IMR-90 (cell line): ENCODE measurements around the gene RBM39. TPM values are rescaled to one million over a fixed set of nuclear protein-coding genes. Genes with fewer than 3 reads are reported as not detected.
A peak's percentile ranks its signal among the peaks of the same experiment; 100 is the strongest.

ENCODE experiments used
- ATAC-seq: fragments of 200-7000 bp; cut with Tn5 transposase; 2 replicates; pipeline ENCODE4 v1.9.1; 2020; ENCODE audit warnings: low read depth, mild to moderate bottlenecking, moderate library complexity
- BruUV-seq: library from RNA; stranded (reverse); fragments of 400-500 nt; replicated peaks from 2 replicates; lab custom pipeline; 2021; lab: Mats Ljungman, UMichigan
- CTCF ChIA-PET: fragments of 300-600 bp; formaldehyde crosslinking; extraction: SDS; loops from one replicate; lab custom pipeline; 2021; ENCODE audit warnings: antibody characterized with exemption; lab: Yijun Ruan, JAX
- POLR2A ChIA-PET: fragments of 300-600 bp; sonication (Branson Sonifier 250); formaldehyde crosslinking; loops from one replicate; lab custom pipeline; 2022; ENCODE audit warnings: antibody characterized with exemption; ENCODE audit not compliant: unreplicated experiment; lab: Charles Lee
- DNase-seq: peaks from one replicate; pipeline ENCODE4 v3.0.0; 2013
- H2AFZ ChIP-seq: replicated peaks from 2 replicates; pipeline ENCODE3; 2013; ENCODE audit warnings: low read length, mild to moderate bottlenecking; ENCODE audit not compliant: poor library complexity
- H2AK5ac ChIP-seq: 2 replicates; pipeline ENCODE4 v1.6.1; 2013; ENCODE audit warnings: low read depth, low read length, inconsistent platforms
- H2AK9ac ChIP-seq: replicated peaks from 2 replicates; pipeline ENCODE3; 2013; ENCODE audit warnings: mild to moderate bottlenecking, low read depth, low read length, moderate library complexity; ENCODE audit not compliant: poor library complexity
- H2BK120ac ChIP-seq: 2 replicates; pipeline ENCODE4 v1.6.1; 2013; ENCODE audit warnings: low read depth, low read length, inconsistent platforms
- H2BK15ac ChIP-seq: 3 replicates; pipeline ENCODE4 v1.6.1; 2013; ENCODE audit warnings: low read depth, low read length, inconsistent platforms
- H2BK20ac ChIP-seq: 2 replicates; pipeline ENCODE4 v1.6.1; 2013; ENCODE audit warnings: low read depth, mild to moderate bottlenecking, inconsistent platforms, low read length, moderate library complexity
- H2BK5ac ChIP-seq: 2 replicates; pipeline ENCODE4 v1.6.1; 2013; ENCODE audit warnings: mild to moderate bottlenecking, low read depth, low read length, inconsistent platforms; ENCODE audit not compliant: poor library complexity, severe bottlenecking
- H3K14ac ChIP-seq: replicated peaks from 2 replicates; pipeline ENCODE4 v1.6.1; 2013; ENCODE audit warnings: low read depth, low read length, inconsistent platforms
- H3K18ac ChIP-seq: 2 replicates; pipeline ENCODE4 v1.6.1; 2013; ENCODE audit warnings: low read depth, low read length, control low read depth
- H3K23ac ChIP-seq: 2 replicates; pipeline ENCODE4 v1.6.1; 2013; ENCODE audit warnings: low read depth, low read length, inconsistent platforms
- H3K27ac ChIP-seq: 2 replicates; pipeline ENCODE4 v1.5.1; 2013; ENCODE audit warnings: mild to moderate bottlenecking, control low read depth, low read length; ENCODE audit not compliant: insufficient read depth
- H3K27me3 ChIP-seq: 2 replicates; pipeline ENCODE4 v1.6.1; 2013; ENCODE audit warnings: low read length; ENCODE audit not compliant: control insufficient read depth, insufficient read depth
- H3K36me3 ChIP-seq: 2 replicates; pipeline ENCODE4 v1.6.1; 2013; ENCODE audit warnings: low read length, mixed read lengths; ENCODE audit not compliant: control insufficient read depth, insufficient read depth
- H3K4ac ChIP-seq: 2 replicates; pipeline ENCODE4 v1.6.1; 2013; ENCODE audit warnings: low read depth, low read length, inconsistent platforms
- H3K4me1 ChIP-seq: 2 replicates; pipeline ENCODE4 v1.6.1; 2013; ENCODE audit warnings: low read length, mixed read lengths; ENCODE audit not compliant: control insufficient read depth, insufficient read depth
- H3K4me2 ChIP-seq: 2 replicates; pipeline ENCODE4 v1.6.1; 2013; ENCODE audit warnings: low read depth, mild to moderate bottlenecking, control low read depth, low read length, moderate library complexity
- H3K4me3 ChIP-seq: 2 replicates; pipeline ENCODE4 v1.5.1; 2013; ENCODE audit warnings: low read depth, mild to moderate bottlenecking, control low read depth, low read length, moderate library complexity; ENCODE audit not compliant: insufficient read depth
- H3K56ac ChIP-seq: 2 replicates; pipeline ENCODE4 v1.6.1; 2013; ENCODE audit warnings: low read length, inconsistent platforms; ENCODE audit not compliant: insufficient read depth; ENCODE audit errors: extremely low read depth
- H3K79me1 ChIP-seq, 2 experiments: 2 replicates each; pipeline ENCODE4 v1.6.1; 2013; ENCODE audit warnings: low read length in 2 of 2, inconsistent platforms in 1 of 2, low read depth in 1 of 2
- H3K9ac ChIP-seq: 2 replicates; pipeline ENCODE4 v1.6.1; 2013; ENCODE audit warnings: low read depth, low read length, control low read depth
- H3K9me1 ChIP-seq: 2 replicates; pipeline ENCODE4 v1.6.1; 2013; ENCODE audit warnings: low read length, inconsistent platforms; ENCODE audit not compliant: insufficient read depth
- H3K9me3 ChIP-seq: 2 replicates; pipeline ENCODE4 v1.6.1; 2013; ENCODE audit warnings: low read length; ENCODE audit not compliant: control insufficient read depth, insufficient read depth
- H4K20me1 ChIP-seq: 2 replicates; pipeline ENCODE4 v1.6.1; 2013; ENCODE audit warnings: low read length, inconsistent platforms; ENCODE audit not compliant: insufficient read depth
- H4K5ac ChIP-seq: 2 replicates; pipeline ENCODE4 v1.6.1; 2013; ENCODE audit warnings: mild to moderate bottlenecking, low read depth, low read length, control low read depth
- H4K8ac ChIP-seq, 2 experiments: 2 replicates each; pipeline ENCODE4 v1.6.1; 2013; ENCODE audit warnings: low read depth in 2 of 2, low read length in 2 of 2, control low read depth in 1 of 2, inconsistent platforms in 1 of 2
- H4K91ac ChIP-seq: 2 replicates; pipeline ENCODE4 v1.6.1; 2013; ENCODE audit warnings: low read depth, low read length, inconsistent platforms; ENCODE audit not compliant: insufficient read depth
- CHD1 ChIP-seq: IDR thresholded peaks from 2 replicates; pipeline ENCODE4 v1.6.1; 2012; ENCODE audit warnings: low read depth, low read length, improper control_type of control experiment
- MAFK ChIP-seq: IDR thresholded peaks from 2 replicates; pipeline ENCODE4 v1.6.1; 2012; ENCODE audit warnings: low read depth, low read length, improper control_type of control experiment
- POLR2A ChIP-seq: IDR thresholded peaks from 2 replicates; pipeline ENCODE4 v1.6.1; 2012; ENCODE audit warnings: mild to moderate bottlenecking, low read depth, low read length
- RAD21 ChIP-seq: IDR thresholded peaks from 2 replicates; pipeline ENCODE4 v1.6.1; 2012; ENCODE audit warnings: low read length, improper control_type of control experiment
- RFX5 ChIP-seq: IDR thresholded peaks from 2 replicates; pipeline ENCODE4 v1.8.0; 2012; ENCODE audit warnings: low read depth, mild to moderate bottlenecking, low read length, moderate library complexity
- WGBS, 2 experiments: methylation state at CpG; one replicate each; pipeline versions ENCODE4 v1.1.5 to v1.1.7; 2013; ENCODE audit warnings: missing lambda C conversion rate in 2 of 2; ENCODE audit not compliant: insufficient read length in 1 of 2; ENCODE audit errors: extremely low coverage in 2 of 2; 5-methylcytosine and 5-hydroxymethylcytosine counted together
- dilution Hi-C: fragments of 300-500 bp; cut with HindIII; formaldehyde crosslinking; loops from one replicate; pipeline ENCODE4 v1.14.3; 2018; ENCODE audit warnings: low sequenced_read_pairs; ENCODE audit not compliant: unreplicated experiment
- in situ Hi-C: fragments of 300-500 bp; cut with MboI; formaldehyde crosslinking; loops from 3 replicates; pipeline ENCODE4 v1.14.3; 2019; ENCODE audit warnings: low sequenced_read_pairs, inconsistent platforms, mixed read lengths
- intact Hi-C: fragments of 100-400 bp; cut with micrococcal nuclease; formaldehyde crosslinking; loops from 2 replicates; pipeline ENCODE4 v1.10.0; 2022
- polyA plus RNA-seq, 3 experiments: library from polyadenylated mRNA; depleted of rRNA; stranded (reverse); fragments of >200 nt; gene quantifications; 2 replicates each; pipeline ENCODE4 v1.2.3, GENCODE V29; 2012; ENCODE audit warnings: low replicate concordance in 1 of 3
- total RNA-seq: library from RNA; depleted of rRNA; stranded (reverse); fragments of >200 nt; gene quantifications from 2 replicates; pipeline ENCODE4 v1.2.3, GENCODE V29; 2012
- TF ChIP-seq, protein P1 (sequence below): fragments of 150-350 bp; IDR thresholded peaks from 2 replicates; pipeline ENCODE4 v1.6.1; 2016; ENCODE audit warnings: low read depth, mild to moderate bottlenecking, low read length, moderate library complexity, borderline replicate concordance

The RBM39 gene
- total and polyA plus RNA-seq, 2 of the 4 experiments (the other 2 are of a cell fraction), result 106 to 166 TPM

DNA sequence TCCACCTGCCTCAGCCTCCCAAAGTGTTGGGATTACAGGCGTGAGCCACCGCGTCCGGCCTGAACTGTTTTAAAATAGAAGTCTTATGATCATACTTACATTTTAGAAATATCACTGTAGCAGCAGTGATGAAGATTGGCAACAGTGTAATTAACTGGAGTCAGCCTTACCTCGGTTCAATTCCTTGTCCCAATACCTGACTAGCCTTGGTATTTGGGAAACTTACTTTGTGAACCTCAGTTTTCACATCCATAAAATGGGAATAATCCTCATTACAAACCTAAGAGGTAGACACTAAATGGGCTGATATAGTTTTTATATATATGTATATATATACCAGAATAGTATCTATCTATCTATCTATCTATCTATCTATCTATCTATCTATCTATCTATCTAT, 49.0 kb upstream of the RBM39 start:
- Histone ChIP-seq H2AK5ac (0 out of 2 replicates have a peak overlapping the region, but pooled peaks have one; percentile 15), H2AFZ (no peak overlapping the region), H3K56ac (no peak overlapping the region), H3K27me3 (no peaks in the 10 kb centered on the region), H3K9ac (no peak overlapping the region), H3K23ac (no peak overlapping the region), H3K4me1 (peaks cover 13% of the 10 kb centered on the region), H4K91ac (no peak overlapping the region), H2BK5ac (peak overlapping the region; percentile 57), H2BK20ac (peak overlapping the region; percentile 55; the same call in 1 of the 2 replicates), H3K4ac (peak overlapping the region; percentile 11; the same call in 1 of the 2 replicates), H3K9me3 (no peaks in the 10 kb centered on the region), H3K9me1 (peaks cover 10% of the 10 kb centered on the region), H3K4me2 (no peak overlapping the region), H4K5ac (no peak overlapping the region), H2BK15ac (no peak overlapping the region), H4K8ac (no peak overlapping the region), H3K4me3 (no peak overlapping the region), H3K18ac (no peak overlapping the region), H3K27ac (no peak overlapping the region), H2AK9ac (no peak overlapping the region), H3K79me1 (peaks cover 33 to 73% of the 10 kb centered on the region in 2 experiments), H2BK120ac (peak overlapping the region; percentile 47; the same call in 1 of the 2 replicates), H3K14ac (no peak overlapping the region; the same call in 1 of the 2 replicates), H4K20me1 (peaks cover 9% of the 10 kb centered on the region), H3K36me3 (no peaks in the 10 kb centered on the region)
- intact Hi-C loops, result no loop called here
- CTCF ChIA-PET, result interaction anchor here (1.2 kb wide), 1 partner anchor 93 kb away, joined by 3 read pairs; no protein-coding TSS in a partner anchor
- dilution Hi-C loops, result no loop called here
- TF ChIP-seq RFX5 (no peak), MAFK (no peak), POLR2A (no peak), CHD1 (no peak), RAD21 (no peak)
- TF ChIP-seq, protein P1, sequence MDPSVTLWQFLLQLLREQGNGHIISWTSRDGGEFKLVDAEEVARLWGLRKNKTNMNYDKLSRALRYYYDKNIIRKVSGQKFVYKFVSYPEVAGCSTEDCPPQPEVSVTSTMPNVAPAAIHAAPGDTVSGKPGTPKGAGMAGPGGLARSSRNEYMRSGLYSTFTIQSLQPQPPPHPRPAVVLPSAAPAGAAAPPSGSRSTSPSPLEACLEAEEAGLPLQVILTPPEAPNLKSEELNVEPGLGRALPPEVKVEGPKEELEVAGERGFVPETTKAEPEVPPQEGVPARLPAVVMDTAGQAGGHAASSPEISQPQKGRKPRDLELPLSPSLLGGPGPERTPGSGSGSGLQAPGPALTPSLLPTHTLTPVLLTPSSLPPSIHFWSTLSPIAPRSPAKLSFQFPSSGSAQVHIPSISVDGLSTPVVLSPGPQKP, result no peak
- no CpG with 5 or more reads among the region's 5 CpGs for WGBS, 2 experiments
- DNase-seq (no peak), ATAC-seq (no peak)
- in situ Hi-C loops, result no loop called here
- BruUV-seq, result no TSS peak
- POLR2A ChIA-PET, result no interaction called here
